HEK293 (cell line): ENCODE results near the gene SELENOM.

Experiments used
- PATZ1 ChIP-seq: fragments of 450-650 bp; formaldehyde crosslinking; IDR thresholded peaks from 2 replicates; pipeline ENCODE4 v1.5.1; 2016; ENCODE audit warnings: missing biosample characterization, missing genetic modification characterization
- RBAK ChIP-seq: fragments of 450-650 bp; formaldehyde crosslinking; IDR thresholded peaks from 2 replicates; pipeline ENCODE4 v1.5.1; 2016; ENCODE audit warnings: missing biosample characterization, missing genetic modification characterization
- SCRT1 ChIP-seq: fragments of 450-650 bp; formaldehyde crosslinking; IDR thresholded peaks from 2 replicates; pipeline ENCODE4 v1.5.1; 2016; ENCODE audit warnings: missing biosample characterization, missing genetic modification characterization, borderline replicate concordance
- SETDB1 ChIP-seq: IDR thresholded peaks from one replicate; pipeline ENCODE4 v1.6.1; 2017; ENCODE audit warnings: mild to moderate bottlenecking, low read length, moderate library complexity, mixed read lengths; ENCODE audit not compliant: insufficient read length
- SP7 ChIP-seq: fragments of 450-650 bp; formaldehyde crosslinking; IDR thresholded peaks from 2 replicates; pipeline ENCODE4 v1.5.1; 2016; ENCODE audit warnings: missing biosample characterization, missing genetic modification characterization
- YY1 ChIP-seq: fragments of 450-650 bp; formaldehyde crosslinking; IDR thresholded peaks from 2 replicates; pipeline ENCODE4 v1.5.1; 2018; ENCODE audit warnings: missing biosample characterization, missing genetic modification characterization
- YY2 ChIP-seq: fragments of 450-650 bp; formaldehyde crosslinking; IDR thresholded peaks from 2 replicates; pipeline ENCODE4 v1.5.1; 2016; ENCODE audit warnings: missing biosample characterization, missing genetic modification characterization
- ZBTB20 ChIP-seq: fragments of 450-650 bp; formaldehyde crosslinking; IDR thresholded peaks from 2 replicates; pipeline ENCODE4 v1.5.1; 2016; ENCODE audit warnings: missing biosample characterization, missing genetic modification characterization
- ZFHX2 ChIP-seq: fragments of 450-650 bp; formaldehyde crosslinking; conservative IDR thresholded peaks from 2 replicates; pipeline ENCODE4 v1.5.1; 2016; ENCODE audit warnings: missing biosample characterization, missing genetic modification characterization
- ZNF175 ChIP-seq: fragments of 450-650 bp; formaldehyde crosslinking; IDR thresholded peaks from 2 replicates; pipeline ENCODE4 v1.5.1; 2016; ENCODE audit warnings: missing biosample characterization, missing genetic modification characterization
- ZNF221 ChIP-seq: fragments of 450-650 bp; formaldehyde crosslinking; IDR thresholded peaks from 2 replicates; pipeline ENCODE4 v1.5.1; 2017; ENCODE audit warnings: missing biosample characterization, missing genetic modification characterization, borderline replicate concordance
- ZNF23 ChIP-seq: fragments of 450-650 bp; formaldehyde crosslinking; IDR thresholded peaks from 2 replicates; pipeline ENCODE4 v1.5.1; 2016; ENCODE audit warnings: missing biosample characterization, missing genetic modification characterization, borderline replicate concordance
- ZNF24 ChIP-seq: fragments of 450-650 bp; formaldehyde crosslinking; IDR thresholded peaks from 2 replicates; pipeline ENCODE4 v1.5.1; 2016; ENCODE audit warnings: missing biosample characterization, missing genetic modification characterization
- ZNF302 ChIP-seq: fragments of 450-650 bp; formaldehyde crosslinking; IDR thresholded peaks from 2 replicates; pipeline ENCODE4 v1.5.1; 2016; ENCODE audit warnings: missing biosample characterization, missing genetic modification characterization, low read depth
- ZNF404 ChIP-seq: fragments of 450-650 bp; formaldehyde crosslinking; IDR thresholded peaks from 2 replicates; pipeline ENCODE4 v1.5.1; 2017; ENCODE audit warnings: missing biosample characterization, missing genetic modification characterization
- ZNF514 ChIP-seq: fragments of 450-650 bp; formaldehyde crosslinking; IDR thresholded peaks from 2 replicates; pipeline ENCODE4 v1.5.1; 2016; ENCODE audit warnings: missing biosample characterization, missing genetic modification characterization
- ZNF518A ChIP-seq: fragments of 450-650 bp; formaldehyde crosslinking; conservative IDR thresholded peaks from 2 replicates; pipeline ENCODE4 v1.5.1; 2016; ENCODE audit warnings: low read depth, missing biosample characterization, missing genetic modification characterization
- ZNF529 ChIP-seq: fragments of 450-650 bp; formaldehyde crosslinking; IDR thresholded peaks from 2 replicates; pipeline ENCODE4 v1.5.1; 2017; ENCODE audit warnings: missing genetic modification characterization, missing biosample characterization; ENCODE audit not compliant: insufficient replicate concordance
- ZNF530 ChIP-seq: fragments of 450-650 bp; formaldehyde crosslinking; IDR thresholded peaks from 2 replicates; pipeline ENCODE4 v1.5.1; 2016; ENCODE audit warnings: low read depth, missing biosample characterization, missing genetic modification characterization
- ZNF558 ChIP-seq: fragments of 450-650 bp; formaldehyde crosslinking; IDR thresholded peaks from 2 replicates; pipeline ENCODE4 v1.5.1; 2016; ENCODE audit warnings: missing biosample characterization, missing genetic modification characterization
- ZNF596 ChIP-seq: fragments of 450-650 bp; IDR thresholded peaks from 2 replicates; pipeline ENCODE4 v1.5.0; 2018; ENCODE audit warnings: missing biosample characterization, mild to moderate bottlenecking, missing genetic modification characterization, moderate library complexity
- ZNF629 ChIP-seq: fragments of 450-650 bp; formaldehyde crosslinking; IDR thresholded peaks from 2 replicates; pipeline ENCODE4 v1.5.1; 2017; ENCODE audit warnings: missing biosample characterization, missing genetic modification characterization
- ZNF660 ChIP-seq: fragments of 450-650 bp; IDR thresholded peaks from 2 replicates; pipeline ENCODE4 v1.5.1; 2018; ENCODE audit warnings: missing biosample characterization, mild to moderate bottlenecking, missing genetic modification characterization
- ZNF664 ChIP-seq: fragments of 450-650 bp; formaldehyde crosslinking; IDR thresholded peaks from 2 replicates; pipeline ENCODE4 v1.5.1; 2016; ENCODE audit warnings: missing biosample characterization, missing genetic modification characterization
- ZNF692 ChIP-seq: fragments of 450-650 bp; formaldehyde crosslinking; IDR thresholded peaks from 2 replicates; pipeline ENCODE4 v1.5.1; 2016; ENCODE audit warnings: missing biosample characterization, missing genetic modification characterization
- ZNF837 ChIP-seq: fragments of 450-650 bp; formaldehyde crosslinking; IDR thresholded peaks from 2 replicates; pipeline ENCODE4 v1.5.1; 2016; ENCODE audit warnings: missing biosample characterization, missing genetic modification characterization
- ZNF843 ChIP-seq: fragments of 450-650 bp; formaldehyde crosslinking; IDR thresholded peaks from 2 replicates; pipeline ENCODE4 v1.5.1; 2016; ENCODE audit warnings: missing biosample characterization, missing genetic modification characterization
- ZSCAN16 ChIP-seq: fragments of 450-650 bp; formaldehyde crosslinking; IDR thresholded peaks from 2 replicates; pipeline ENCODE4 v1.5.1; 2016; ENCODE audit warnings: missing biosample characterization, missing genetic modification characterization
- ZSCAN5A ChIP-seq: fragments of 450-650 bp; formaldehyde crosslinking; IDR thresholded peaks from 2 replicates; pipeline ENCODE4 v1.5.1; 2016; ENCODE audit warnings: missing biosample characterization, missing genetic modification characterization
- ZXDB ChIP-seq: fragments of 450-650 bp; formaldehyde crosslinking; IDR thresholded peaks from 2 replicates; pipeline ENCODE4 v1.5.1; 2016; ENCODE audit warnings: missing biosample characterization, missing genetic modification characterization

SELENOM gene

GRCh38 chr22:31055635-31056159, 51.7 kb downstream of the SELENOM start (continued):
- TF ChIP-seq ZNF692 (tag by site-specific recombination) (peak; percentile 95), ZFHX2 (tag by site-specific recombination) (no peak), ZNF221 (tag by site-specific recombination) (no peak), ZNF23 (no peak), ZNF837 (tag by site-specific recombination) (no peak), ZNF530 (tag by site-specific recombination) (0 out of 2 replicates have a peak, but pooled peaks have one; percentile 36), SP7 (tag by site-specific recombination) (peak; percentile 98), ZNF558 (peak; percentile 90), PATZ1 (tag by site-specific recombination) (peak; percentile 90), ZNF843 (peak; percentile 72), ZBTB20 (tag by site-specific recombination) (no peak), RBAK (tag by site-specific recombination) (no peak), ZNF518A (tag by site-specific recombination) (0 out of 2 replicates have a peak, but pooled peaks have one; percentile 27), SETDB1 (peak; percentile 57), ZNF660 (tag by site-specific recombination) (peak; percentile 95), ZNF664 (tag by site-specific recombination) (peak; percentile 6; the same call in 1 of the 2 replicates), YY2 (no peak), YY1 (tag by site-specific recombination) (no peak), ZXDB (tag by site-specific recombination) (peak; percentile 85), ZNF596 (tag by site-specific recombination) (peak; percentile 26; the same call in 1 of the 2 replicates), ZSCAN16 (no peak), ZNF302 (tag by site-specific recombination) (no peak), ZNF629 (tag by site-specific recombination) (peak; percentile 100), ZNF175 (tag by site-specific recombination) (no peak), ZNF514 (tag by site-specific recombination) (no peak), ZNF24 (peak; percentile 96), ZNF404 (tag by site-specific recombination) (no peak), ZSCAN5A (peak; percentile 84; the same call in 1 of the 2 replicates), ZNF529 (no peak), SCRT1 (tag by site-specific recombination) (no peak)
